Activated B cell treated with CpG ODN at 0.5 μM for 24 hours (primary cell): ENCODE measurements around the gene LIMK2. TPM values are rescaled to one million over a fixed set of nuclear protein-coding genes. Genes with fewer than 3 reads are reported as not detected.

Experiments used
- ATAC-seq: fragments of 200-7000 bp; cut with Tn5 transposase; one replicate; pipeline ENCODE4 v1.10.0; 2021; ENCODE audit warnings: low read depth, mild to moderate bottlenecking, moderate library complexity
- CTCF ChIA-PET: fragments of 350-600 bp; sonication (Branson Sonifier 250); formaldehyde crosslinking; loops from one replicate; lab custom pipeline; 2021; ENCODE audit warnings: antibody characterized with exemption; lab: Charles Lee
- POLR2A ChIA-PET: fragments of 350-600 bp; sonication (Branson Sonifier 250); formaldehyde crosslinking; loops from one replicate; lab custom pipeline; 2021; ENCODE audit warnings: antibody characterized with exemption; lab: Charles Lee
- DNase-seq: peaks from one replicate; pipeline ENCODE4 v3.0.0; 2022
- H3K27ac Mint-ChIP-seq: one replicate; pipeline ENCODE4 v1.8.0; 2020; ENCODE audit warnings: mixed read lengths
- H3K27me3 Mint-ChIP-seq: one replicate; pipeline ENCODE4 v1.8.0; 2021; ENCODE audit warnings: mixed read lengths
- H3K36me3 Mint-ChIP-seq: one replicate; pipeline ENCODE4 v1.8.0; 2021; ENCODE audit warnings: low read depth, mixed read lengths
- H3K4me1 Mint-ChIP-seq: one replicate; pipeline ENCODE4 v1.8.0; 2021; ENCODE audit warnings: mixed read lengths
- H3K4me3 Mint-ChIP-seq: one replicate; pipeline ENCODE4 v1.8.0; 2020; ENCODE audit warnings: mild to moderate bottlenecking, mixed read lengths
- H3K9me3 Mint-ChIP-seq: one replicate; pipeline ENCODE4 v1.8.0; 2020; ENCODE audit warnings: mixed read lengths
- CTCF ChIP-seq: fragments of 200-600 bp; IDR thresholded peaks from one replicate; pipeline ENCODE4 v1.8.0; 2022; ENCODE audit warnings: antibody characterized with exemption, mild to moderate bottlenecking
- intact Hi-C: fragments of 100-400 bp; cut with micrococcal nuclease; formaldehyde crosslinking; loops from one replicate; pipeline ENCODE4 v1.15.1; 2024
- total RNA-seq: library from RNA; stranded (reverse); gene quantifications from 2 replicates; pipeline ENCODE4 v1.2.3, GENCODE V29; 2022

Gene LIMK2
- total RNA-seq, 1 donor from 2014 or later = 17.7 TPM

GRCh38 chr22:31275018-31275417 is 62.9 kb downstream of the LIMK2 start:
- no peak for ATAC-seq
- no peaks in the 10 kb centered on the region for H3K27me3 Mint-ChIP-seq
- no peaks in the 10 kb centered on the region for H3K4me1 Mint-ChIP-seq
- ChIA-PET POLR2A (no interaction called here), CTCF (no interaction called here)
- H3K36me3 Mint-ChIP-seq = peaks cover 52% of the 10 kb centered on the region
- DNase-seq = no peak
- no peaks in the 10 kb centered on the region for H3K9me3 Mint-ChIP-seq
- H3K27ac Mint-ChIP-seq = peak overlapping the region; percentile 5
- no peak overlapping the region for H3K4me3 Mint-ChIP-seq
- TF ChIP-seq CTCF = no peak
- intact Hi-C loops = no loop called here

- ATAC-seq (no peak), DNase-seq (no peak)
- Mint-ChIP-seq H3K36me3 (peaks cover 53% of the 10 kb centered on the region), H3K27ac (no peak overlapping the region), H3K4me1 (no peaks in the 10 kb centered on the region), H3K4me3 (no peak overlapping the region), H3K9me3 (no peaks in the 10 kb centered on the region), H3K27me3 (no peaks in the 10 kb centered on the region)
- ChIA-PET POLR2A (no interaction called here), CTCF (no interaction called here)
- intact Hi-C loops = no loop called here
- no peak for TF ChIP-seq CTCF
Measured at GRCh38 chr22:31275576-31275975, 63.5 kb downstream of the LIMK2 start.

- Mint-ChIP-seq H3K27me3 (no peaks in the 10 kb centered on the region), H3K36me3 (peaks cover 61% of the 10 kb centered on the region), H3K4me3 (no peak overlapping the region), H3K27ac (no peak overlapping the region), H3K4me1 (no peaks in the 10 kb centered on the region), H3K9me3 (no peaks in the 10 kb centered on the region)
- ChIA-PET POLR2A (interaction anchor here (0.6 kb wide), 1 partner anchor 120 kb away, joined by 3 read pairs; no protein-coding TSS in a partner anchor), CTCF (interaction anchor here (1.0 kb wide), 1 partner anchor 10 kb away, joined by 3 read pairs; no protein-coding TSS in a partner anchor)
- TF ChIP-seq CTCF = no peak
- ATAC-seq (no peak), DNase-seq (no peak)
- intact Hi-C loops = no loop called here
Measured at GRCh38 chr22:31276426-31277167, 64.5 kb downstream of the LIMK2 start.

GRCh38 chr22:31277741-31278140 is 65.6 kb downstream of the LIMK2 start:
- H3K27me3 Mint-ChIP-seq = no peaks in the 10 kb centered on the region
- intact Hi-C loops = no loop called here
- ChIA-PET POLR2A (interaction anchor here (1.1 kb wide), 1 partner anchor 13 kb away, joined by 4 read pairs; no protein-coding TSS in a partner anchor), CTCF (interaction anchor here (1.2 kb wide), 1 partner anchor 36 kb away, joined by 5 read pairs; no protein-coding TSS in a partner anchor)
- peaks cover 69% of the 10 kb centered on the region for H3K36me3 Mint-ChIP-seq
- no peaks in the 10 kb centered on the region for H3K9me3 Mint-ChIP-seq
- H3K27ac Mint-ChIP-seq = no peak overlapping the region
- TF ChIP-seq CTCF = no peak
- no peak for ATAC-seq
- no peaks in the 10 kb centered on the region for H3K4me1 Mint-ChIP-seq
- no peak overlapping the region for H3K4me3 Mint-ChIP-seq
- no peak for DNase-seq

- ATAC-seq = no peak
- no peak for DNase-seq
- Mint-ChIP-seq H3K4me3 (no peak overlapping the region), H3K9me3 (no peaks in the 10 kb centered on the region), H3K27ac (no peak overlapping the region), H3K4me1 (no peaks in the 10 kb centered on the region), H3K36me3 (peaks cover 73% of the 10 kb centered on the region), H3K27me3 (no peaks in the 10 kb centered on the region)
- TF ChIP-seq CTCF = no peak
- ChIA-PET POLR2A (interaction anchor here (0.6 to 1.1 kb wide), 2 partner anchors 12 to 86 kb away, joined by 4 to 14 read pairs; no protein-coding TSS in a partner anchor), CTCF (interaction anchor here (1.2 kb wide), 1 partner anchor 35 kb away, joined by 5 read pairs; no protein-coding TSS in a partner anchor)
- intact Hi-C loops = no loop called here
Measured at GRCh38 chr22:31278151-31278621, 66.1 kb downstream of the LIMK2 start.
